SK-N-SH treated with all-trans-retinoic acid at 6 μM for 48 hours (cell line): Measurements from ENCODE around the gene RCVRN.

ENCODE experiments used
- ARNTL ChIP-seq: fragments of 450-650 bp; formaldehyde crosslinking; IDR thresholded peaks from 2 replicates; pipeline ENCODE4 v1.5.0; 2020; ENCODE audit warnings: low read depth, mild to moderate bottlenecking, moderate library complexity, borderline replicate concordance
- CSDC2 ChIP-seq: fragments of 250-450 bp; sonication (Bioruptor Pico); IDR thresholded peaks from 2 replicates; pipeline ENCODE4 v1.5.0; 2020; ENCODE audit warnings: mild to moderate bottlenecking, moderate library complexity
- CSRNP3 ChIP-seq: fragments of 250-450 bp; sonication (Bioruptor Pico); IDR thresholded peaks from 2 replicates; pipeline ENCODE4 v1.5.1; 2021; ENCODE audit warnings: mild to moderate bottlenecking, moderate library complexity
- OSR1 ChIP-seq: fragments of 250-450 bp; sonication (Bioruptor Pico); IDR thresholded peaks from 2 replicates; pipeline ENCODE4 v1.8.0; 2022; ENCODE audit warnings: moderate library complexity, mild to moderate bottlenecking, inconsistent platforms
- RARB ChIP-seq: fragments of 250-450 bp; sonication (Bioruptor Pico); IDR thresholded peaks from 2 replicates; pipeline ENCODE4 v1.8.0; 2021; ENCODE audit warnings: mild to moderate bottlenecking, moderate library complexity
- TOX ChIP-seq: fragments of 250-450 bp; sonication (Bioruptor Pico); IDR thresholded peaks from 2 replicates; pipeline ENCODE4 v1.8.0; 2021; ENCODE audit warnings: mild to moderate bottlenecking, moderate library complexity, borderline replicate concordance
- ZFP3 ChIP-seq: fragments of 250-450 bp; sonication (Bioruptor Pico); IDR thresholded peaks from 2 replicates; pipeline ENCODE4 v1.5.0; 2020; ENCODE audit warnings: mild to moderate bottlenecking, moderate library complexity
- TF ChIP-seq, protein P1 (sequence below): fragments of 250-450 bp; sonication (Bioruptor Pico); IDR thresholded peaks from 2 replicates; pipeline ENCODE4 v1.8.0; 2020; ENCODE audit warnings: mild to moderate bottlenecking, moderate library complexity, borderline replicate concordance
- TF ChIP-seq, protein P2 (sequence below): fragments of 250-450 bp; sonication (Bioruptor Pico); IDR thresholded peaks from 2 replicates; pipeline ENCODE4 v1.5.0; 2020; ENCODE audit warnings: mild to moderate bottlenecking, moderate library complexity
- TF ChIP-seq, protein P3 (sequence below): fragments of 250-450 bp; sonication (Bioruptor Pico); IDR thresholded peaks from 2 replicates; pipeline ENCODE4 v1.5.1; 2020; ENCODE audit warnings: low read depth, mild to moderate bottlenecking, moderate library complexity

DNA sequence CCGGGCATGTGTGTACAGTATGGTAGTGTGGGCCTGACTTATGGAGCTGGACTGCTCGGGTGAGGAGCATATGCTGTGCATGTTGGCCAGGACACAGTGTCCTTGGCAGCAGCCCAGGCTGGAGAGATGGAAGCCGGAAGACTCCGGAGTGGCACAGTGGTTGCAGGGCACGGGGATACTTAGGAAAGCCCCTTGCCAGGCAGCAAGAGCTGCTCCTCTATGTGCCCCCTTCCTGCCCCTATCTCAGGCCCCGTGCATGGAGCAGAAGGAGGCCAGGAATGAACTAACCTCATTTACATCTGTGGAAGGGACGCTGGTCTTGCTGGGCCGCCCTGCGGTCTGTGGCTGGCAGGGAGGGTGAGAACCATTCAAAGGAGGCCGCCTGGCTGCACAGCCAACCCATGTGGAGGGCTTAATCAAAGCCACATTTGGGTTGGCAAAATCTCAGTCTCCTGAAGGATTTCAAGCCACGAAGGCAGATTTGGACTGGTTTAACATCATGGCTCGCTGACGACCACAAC lies 32.2 kb upstream of the RCVRN start:
- TF ChIP-seq, protein P1, sequence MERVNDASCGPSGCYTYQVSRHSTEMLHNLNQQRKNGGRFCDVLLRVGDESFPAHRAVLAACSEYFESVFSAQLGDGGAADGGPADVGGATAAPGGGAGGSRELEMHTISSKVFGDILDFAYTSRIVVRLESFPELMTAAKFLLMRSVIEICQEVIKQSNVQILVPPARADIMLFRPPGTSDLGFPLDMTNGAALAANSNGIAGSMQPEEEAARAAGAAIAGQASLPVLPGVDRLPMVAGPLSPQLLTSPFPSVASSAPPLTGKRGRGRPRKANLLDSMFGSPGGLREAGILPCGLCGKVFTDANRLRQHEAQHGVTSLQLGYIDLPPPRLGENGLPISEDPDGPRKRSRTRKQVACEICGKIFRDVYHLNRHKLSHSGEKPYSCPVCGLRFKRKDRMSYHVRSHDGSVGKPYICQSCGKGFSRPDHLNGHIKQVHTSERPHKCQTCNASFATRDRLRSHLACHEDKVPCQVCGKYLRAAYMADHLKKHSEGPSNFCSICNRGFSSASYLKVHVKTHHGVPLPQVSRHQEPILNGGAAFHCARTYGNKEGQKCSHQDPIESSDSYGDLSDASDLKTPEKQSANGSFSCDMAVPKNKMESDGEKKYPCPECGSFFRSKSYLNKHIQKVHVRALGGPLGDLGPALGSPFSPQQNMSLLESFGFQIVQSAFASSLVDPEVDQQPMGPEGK = no peak
- TF ChIP-seq RARB (CRISPR knock-in tag) (no peak), CSDC2 (CRISPR knock-in tag) (no peak), CSRNP3 (CRISPR knock-in tag) (no peak), TOX (CRISPR knock-in tag) (no peak), OSR1 (CRISPR knock-in tag) (no peak), ZFP3 (CRISPR knock-in tag) (no peak), ARNTL (no peak)
- TF ChIP-seq, protein P2, sequence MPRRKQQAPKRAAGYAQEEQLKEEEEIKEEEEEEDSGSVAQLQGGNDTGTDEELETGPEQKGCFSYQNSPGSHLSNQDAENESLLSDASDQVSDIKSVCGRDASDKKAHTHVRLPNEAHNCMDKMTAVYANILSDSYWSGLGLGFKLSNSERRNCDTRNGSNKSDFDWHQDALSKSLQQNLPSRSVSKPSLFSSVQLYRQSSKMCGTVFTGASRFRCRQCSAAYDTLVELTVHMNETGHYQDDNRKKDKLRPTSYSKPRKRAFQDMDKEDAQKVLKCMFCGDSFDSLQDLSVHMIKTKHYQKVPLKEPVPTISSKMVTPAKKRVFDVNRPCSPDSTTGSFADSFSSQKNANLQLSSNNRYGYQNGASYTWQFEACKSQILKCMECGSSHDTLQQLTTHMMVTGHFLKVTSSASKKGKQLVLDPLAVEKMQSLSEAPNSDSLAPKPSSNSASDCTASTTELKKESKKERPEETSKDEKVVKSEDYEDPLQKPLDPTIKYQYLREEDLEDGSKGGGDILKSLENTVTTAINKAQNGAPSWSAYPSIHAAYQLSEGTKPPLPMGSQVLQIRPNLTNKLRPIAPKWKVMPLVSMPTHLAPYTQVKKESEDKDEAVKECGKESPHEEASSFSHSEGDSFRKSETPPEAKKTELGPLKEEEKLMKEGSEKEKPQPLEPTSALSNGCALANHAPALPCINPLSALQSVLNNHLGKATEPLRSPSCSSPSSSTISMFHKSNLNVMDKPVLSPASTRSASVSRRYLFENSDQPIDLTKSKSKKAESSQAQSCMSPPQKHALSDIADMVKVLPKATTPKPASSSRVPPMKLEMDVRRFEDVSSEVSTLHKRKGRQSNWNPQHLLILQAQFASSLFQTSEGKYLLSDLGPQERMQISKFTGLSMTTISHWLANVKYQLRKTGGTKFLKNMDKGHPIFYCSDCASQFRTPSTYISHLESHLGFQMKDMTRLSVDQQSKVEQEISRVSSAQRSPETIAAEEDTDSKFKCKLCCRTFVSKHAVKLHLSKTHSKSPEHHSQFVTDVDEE (CRISPR knock-in tag) = no peak
- TF ChIP-seq, protein P3, sequence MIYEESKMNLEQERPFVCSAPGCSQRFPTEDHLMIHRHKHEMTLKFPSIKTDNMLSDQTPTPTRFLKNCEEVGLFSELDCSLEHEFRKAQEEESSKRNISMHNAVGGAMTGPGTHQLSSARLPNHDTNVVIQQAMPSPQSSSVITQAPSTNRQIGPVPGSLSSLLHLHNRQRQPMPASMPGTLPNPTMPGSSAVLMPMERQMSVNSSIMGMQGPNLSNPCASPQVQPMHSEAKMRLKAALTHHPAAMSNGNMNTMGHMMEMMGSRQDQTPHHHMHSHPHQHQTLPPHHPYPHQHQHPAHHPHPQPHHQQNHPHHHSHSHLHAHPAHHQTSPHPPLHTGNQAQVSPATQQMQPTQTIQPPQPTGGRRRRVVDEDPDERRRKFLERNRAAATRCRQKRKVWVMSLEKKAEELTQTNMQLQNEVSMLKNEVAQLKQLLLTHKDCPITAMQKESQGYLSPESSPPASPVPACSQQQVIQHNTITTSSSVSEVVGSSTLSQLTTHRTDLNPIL (CRISPR knock-in tag) = no peak
